PC-3 (cell line): ENCODE measurements around the gene TMEM132E. TPM values are rescaled to one million over a fixed set of nuclear protein-coding genes. Genes with fewer than 3 reads are reported as not detected.

Experiments used
- ATAC-seq: fragments of 200-7000 bp; cut with Tn5 transposase; 2 replicates; pipeline ENCODE4 v1.9.1; 2020; ENCODE audit warnings: mild to moderate bottlenecking, moderate library complexity
- BruUV-seq: library from RNA; stranded (reverse); fragments of 400-500 nt; replicated peaks from 2 replicates; lab custom pipeline; 2021; lab: Mats Ljungman, UMichigan
- CTCF ChIA-PET: fragments of 300-600 bp; sonication (Branson Sonifier 250); formaldehyde crosslinking; loops from one replicate; lab custom pipeline; 2022; ENCODE audit warnings: antibody characterized with exemption; lab: Charles Lee
- POLR2A ChIA-PET: fragments of 300-600 bp; sonication (Branson Sonifier 250); formaldehyde crosslinking; loops from one replicate; lab custom pipeline; 2022; ENCODE audit warnings: antibody characterized with exemption; ENCODE audit not compliant: unreplicated experiment; lab: Charles Lee
- DNase-seq: peaks from one replicate; pipeline ENCODE4 v3.0.0-alpha.2; 2015
- H2AFZ ChIP-seq: fragments of 300-600 bp; sonication (generic); 2 replicates; pipeline ENCODE4 v1.6.0; 2016; ENCODE audit warnings: antibody characterized with exemption, low read length
- H3F3A ChIP-seq: fragments of 300-600 bp; sonication (generic); one replicate; pipeline ENCODE4 v1.6.0; 2017; ENCODE audit warnings: antibody characterized with exemption, low read length, control low read depth, mild to moderate bottlenecking; ENCODE audit not compliant: unreplicated experiment
- H3K27ac ChIP-seq: fragments of 300-600 bp; sonication (generic); 2 replicates; pipeline ENCODE4 v1.5.1; 2016; ENCODE audit warnings: mild to moderate bottlenecking, low read length
- H3K27me3 ChIP-seq: fragments of 300-600 bp; sonication (generic); 2 replicates; pipeline ENCODE4 v1.6.1; 2016; ENCODE audit warnings: low read length, mixed read lengths
- H3K36me3 ChIP-seq: fragments of 300-600 bp; sonication (generic); 2 replicates; pipeline ENCODE4 v1.6.1; 2016; ENCODE audit warnings: low read depth, mixed run types, low read length, mixed read lengths
- H3K4me1 ChIP-seq: fragments of 300-600 bp; sonication (generic); 2 replicates; pipeline ENCODE4 v1.5.1; 2016; ENCODE audit warnings: low read length; ENCODE audit not compliant: insufficient read depth
- H3K4me2 ChIP-seq: fragments of 300-600 bp; sonication (generic); 2 replicates; pipeline ENCODE4 v1.6.0; 2016; ENCODE audit warnings: low read length
- H3K4me3 ChIP-seq: fragments of 300-600 bp; sonication (generic); 2 replicates; pipeline ENCODE4 v1.5.1; 2016; ENCODE audit warnings: mild to moderate bottlenecking, low read length, mixed read lengths
- H3K79me2 ChIP-seq: fragments of 300-600 bp; sonication (generic); 2 replicates; pipeline ENCODE4 v1.6.1; 2017; ENCODE audit warnings: low read length, mixed read lengths
- H3K9ac ChIP-seq: fragments of 300-600 bp; sonication (generic); 2 replicates; pipeline ENCODE4 v1.6.0; 2016; ENCODE audit warnings: mild to moderate bottlenecking, low read length
- H3K9me2 ChIP-seq: fragments of 300-600 bp; sonication (generic); replicated peaks from 2 replicates; pipeline ENCODE4 v1.6.1; 2016; ENCODE audit warnings: mixed run types, low read length, mixed read lengths
- H3K9me3 ChIP-seq: fragments of 300-600 bp; sonication (generic); 2 replicates; pipeline ENCODE4 v1.6.1; 2016; ENCODE audit warnings: low read length, mixed read lengths
- H4K20me1 ChIP-seq: fragments of 300-600 bp; sonication (generic); 2 replicates; pipeline ENCODE4 v1.6.1; 2016; ENCODE audit warnings: low read length, mixed read lengths
- EZH2 ChIP-seq: fragments of 300-600 bp; sonication (generic); IDR thresholded peaks from one replicate; pipeline ENCODE4 v1.6.1; 2017; ENCODE audit warnings: antibody characterized with exemption, mild to moderate bottlenecking, low read length; ENCODE audit not compliant: unreplicated experiment
- EZH2phosphoT487 ChIP-seq: fragments of 300-600 bp; sonication (generic); IDR thresholded peaks from 2 replicates; pipeline ENCODE4 v1.6.1; 2018; ENCODE audit warnings: mild to moderate bottlenecking, antibody characterized with exemption, low read length, borderline replicate concordance
- intact Hi-C: fragments of 100-400 bp; cut with micrococcal nuclease; formaldehyde crosslinking; loops from 2 replicates; pipeline ENCODE4 v1.9.0; 2023
- total RNA-seq: library from RNA; depleted of rRNA; stranded (reverse); fragments of >200 nt; gene quantifications from 2 replicates; pipeline ENCODE4 v1.2.3, GENCODE V29; 2014
- TF ChIP-seq, protein P1 (sequence below): fragments of 300-600 bp; sonication (generic); conservative IDR thresholded peaks from 2 replicates; pipeline ENCODE4 v1.5.1; 2017; ENCODE audit warnings: antibody characterized with exemption, low read depth, mild to moderate bottlenecking, low read length

The TMEM132E gene
- total RNA-seq, 1 experiment from 2014 or later = not detected

DNA sequence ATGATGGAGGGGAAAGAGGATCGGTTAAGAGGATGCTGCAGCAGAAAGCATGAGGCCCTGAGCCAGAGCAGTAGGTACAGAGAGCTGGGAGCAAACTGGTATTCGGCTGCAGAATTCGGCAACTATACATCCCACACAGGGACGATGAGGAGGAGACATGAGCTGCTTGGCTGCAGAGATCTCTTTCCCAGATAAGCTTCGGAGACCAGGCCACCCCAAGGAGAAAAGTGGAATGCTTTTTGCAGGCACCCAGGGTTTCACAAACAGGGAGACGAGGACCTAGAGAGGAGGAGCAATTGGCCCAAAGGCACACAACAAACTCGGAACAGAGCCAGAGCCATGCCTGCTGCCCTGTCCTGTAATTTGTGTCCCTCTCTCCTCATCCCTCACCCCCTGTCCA lies 62.0 kb downstream of the TMEM132E start:
- no peak for TF ChIP-seq EZH2
- TF ChIP-seq, protein P1, sequence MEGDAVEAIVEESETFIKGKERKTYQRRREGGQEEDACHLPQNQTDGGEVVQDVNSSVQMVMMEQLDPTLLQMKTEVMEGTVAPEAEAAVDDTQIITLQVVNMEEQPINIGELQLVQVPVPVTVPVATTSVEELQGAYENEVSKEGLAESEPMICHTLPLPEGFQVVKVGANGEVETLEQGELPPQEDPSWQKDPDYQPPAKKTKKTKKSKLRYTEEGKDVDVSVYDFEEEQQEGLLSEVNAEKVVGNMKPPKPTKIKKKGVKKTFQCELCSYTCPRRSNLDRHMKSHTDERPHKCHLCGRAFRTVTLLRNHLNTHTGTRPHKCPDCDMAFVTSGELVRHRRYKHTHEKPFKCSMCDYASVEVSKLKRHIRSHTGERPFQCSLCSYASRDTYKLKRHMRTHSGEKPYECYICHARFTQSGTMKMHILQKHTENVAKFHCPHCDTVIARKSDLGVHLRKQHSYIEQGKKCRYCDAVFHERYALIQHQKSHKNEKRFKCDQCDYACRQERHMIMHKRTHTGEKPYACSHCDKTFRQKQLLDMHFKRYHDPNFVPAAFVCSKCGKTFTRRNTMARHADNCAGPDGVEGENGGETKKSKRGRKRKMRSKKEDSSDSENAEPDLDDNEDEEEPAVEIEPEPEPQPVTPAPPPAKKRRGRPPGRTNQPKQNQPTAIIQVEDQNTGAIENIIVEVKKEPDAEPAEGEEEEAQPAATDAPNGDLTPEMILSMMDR = no peak
- TF ChIP-seq EZH2phosphoT487 = no peak
- Histone ChIP-seq H3F3A (no peaks in the 10 kb centered on the region), H3K4me3 (no peak overlapping the region), H2AFZ (no peak overlapping the region), H3K4me2 (no peak overlapping the region), H3K79me2 (no peaks in the 10 kb centered on the region), H3K4me1 (no peaks in the 10 kb centered on the region), H3K9ac (no peak overlapping the region), H3K9me2 (no peaks in the 10 kb centered on the region), H3K27ac (no peak overlapping the region), H4K20me1 (no peaks in the 10 kb centered on the region), H3K27me3 (peaks cover 22% of the 10 kb centered on the region), H3K36me3 (no peaks in the 10 kb centered on the region), H3K9me3 (no peaks in the 10 kb centered on the region)
- ATAC-seq (no peak), DNase-seq (no peak)
- BruUV-seq = no TSS peak
- intact Hi-C loops = no loop called here
- POLR2A ChIA-PET = no interaction called here
- CTCF ChIA-PET = no interaction called here

DNA sequence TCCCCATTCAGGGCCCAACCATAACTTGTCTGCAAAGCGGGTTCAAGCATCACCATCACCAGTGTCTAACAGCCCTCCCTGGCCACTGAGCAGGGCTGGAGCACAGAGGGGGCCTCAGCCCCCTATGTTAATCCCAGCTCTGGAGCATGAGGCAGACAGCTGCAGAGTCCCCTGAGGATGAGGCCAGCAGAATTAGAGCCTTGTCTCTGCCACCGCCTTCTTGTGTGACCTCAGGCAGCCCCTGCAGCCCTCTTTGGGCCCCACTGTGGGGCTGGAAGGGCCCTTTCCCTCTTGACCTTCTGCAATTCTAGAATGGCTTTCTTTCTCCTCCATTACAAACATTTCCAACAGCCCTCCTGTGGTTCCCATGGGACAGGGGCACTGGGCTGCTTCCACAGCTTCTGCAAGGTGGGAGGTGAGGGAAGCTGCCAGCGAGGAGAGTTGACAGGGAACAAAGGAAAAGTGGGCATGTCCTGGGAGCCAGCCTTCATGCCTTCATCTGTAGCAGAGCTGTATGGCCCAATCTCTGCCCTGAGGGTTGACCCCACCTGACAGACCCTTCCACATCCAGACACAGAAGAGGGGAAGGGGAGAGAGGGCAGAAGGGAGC lies 65.7 kb downstream of the TMEM132E start:
- intact Hi-C loops = no loop called here
- H3K27me3 ChIP-seq = peaks cover 30% of the 10 kb centered on the region
- BruUV-seq = no TSS peak
- H3K4me2 ChIP-seq = no peak overlapping the region
- no peaks in the 10 kb centered on the region for H3K36me3 ChIP-seq
- H3K79me2 ChIP-seq = no peaks in the 10 kb centered on the region
- no peaks in the 10 kb centered on the region for H3K4me1 ChIP-seq
- no peak overlapping the region for H3K4me3 ChIP-seq
- H3K27ac ChIP-seq = no peak overlapping the region
- ChIA-PET POLR2A (no interaction called here), CTCF (no interaction called here)
- no peak overlapping the region for H3K9ac ChIP-seq
- no peak overlapping the region for H2AFZ ChIP-seq
- no peaks in the 10 kb centered on the region for H3K9me2 ChIP-seq
- no peaks in the 10 kb centered on the region for H3K9me3 ChIP-seq
- TF ChIP-seq EZH2phosphoT487 = no peak
- TF ChIP-seq, protein P1 = no peak
- no peak for TF ChIP-seq EZH2
- DNase-seq = no peak
- no peaks in the 10 kb centered on the region for H3F3A ChIP-seq
- ATAC-seq = no peak
- H4K20me1 ChIP-seq = no peaks in the 10 kb centered on the region

DNA sequence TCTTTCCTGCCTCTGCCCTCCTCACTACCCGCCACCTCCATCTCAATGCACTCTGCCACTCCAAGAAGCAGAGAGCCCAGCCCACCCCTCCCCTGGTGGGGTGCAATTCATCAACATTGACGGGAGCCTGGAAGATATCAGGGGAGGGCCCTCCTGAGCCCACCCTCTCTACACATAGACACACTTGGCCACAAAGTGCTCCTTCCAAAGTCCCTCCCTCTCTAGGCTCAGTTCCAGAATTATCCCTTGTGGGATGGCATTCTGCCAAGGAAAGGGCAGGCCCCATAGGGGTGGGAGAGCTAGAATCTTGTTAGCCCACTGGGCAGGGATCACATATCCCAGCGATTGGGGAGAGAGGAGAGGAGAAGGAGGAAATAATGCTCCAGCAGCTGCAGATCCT lies 66.2 kb downstream of the TMEM132E start:
- ChIA-PET POLR2A (no interaction called here), CTCF (no interaction called here)
- no peak overlapping the region for H3K9ac ChIP-seq
- H3K9me2 ChIP-seq = no peaks in the 10 kb centered on the region
- intact Hi-C loops = no loop called here
- no TSS peak for BruUV-seq
- no peaks in the 10 kb centered on the region for H4K20me1 ChIP-seq
- H3K36me3 ChIP-seq = no peaks in the 10 kb centered on the region
- H3F3A ChIP-seq = no peaks in the 10 kb centered on the region
- H3K9me3 ChIP-seq = no peaks in the 10 kb centered on the region
- no peak overlapping the region for H2AFZ ChIP-seq
- H3K27me3 ChIP-seq = peaks cover 30% of the 10 kb centered on the region
- no peak overlapping the region for H3K4me2 ChIP-seq
- no peaks in the 10 kb centered on the region for H3K4me1 ChIP-seq
- DNase-seq (no peak), ATAC-seq (no peak)
- H3K79me2 ChIP-seq = no peaks in the 10 kb centered on the region
- TF ChIP-seq EZH2 (no peak), EZH2phosphoT487 (no peak)
- TF ChIP-seq, protein P1 = no peak
- H3K27ac ChIP-seq = no peak overlapping the region
- H3K4me3 ChIP-seq = no peak overlapping the region
